Measurements from ENCODE around the gene DNAJB12.
A peak's percentile ranks its signal among the peaks of the same experiment; 100 is the strongest.

DNAJB12 gene

GRCh38 chr10:72329290-72330068 is 25.2 kb downstream of the DNAJB12 start:
- peak overlapping the region in 1 of 2 experiments; percentile 61; a peak in 1 of 4 replicates for H3K4me3 ChIP-seq (ENCODE audit: low read depth in 1 of 2, low read length in 2 of 2)

GRCh38 chr10:72328829-72329204 is 25.9 kb downstream of the DNAJB12 start:
- ATAC-seq (ENCODE audit: insufficient read depth, low read depth) (peak; percentile 41), DNase-seq (peak; percentile 83)
- Histone ChIP-seq H3K79me2 (ENCODE audit: insufficient read depth, low read length) (peaks cover 38% of the 10 kb centered on the region), H3K27ac (ENCODE audit: low read length) (peak overlapping the region; percentile 88), H3K4me3 (ENCODE audit: low read depth in 1 of 2, low read length in 2 of 2) (peak overlapping the region in 1 of 2 experiments; percentile 61; a peak in 2 of 4 replicates), H2AFZ (ENCODE audit: low read depth, low read length) (no peak overlapping the region), H3K36me3 (ENCODE audit: insufficient read depth, low read length) (peaks cover 8% of the 10 kb centered on the region; the same call in 1 of the 2 replicates), H3K4me2 (ENCODE audit: insufficient read depth, low read length) (peak overlapping the region; percentile 64), H3K27me3 (ENCODE audit: insufficient read depth, low read length, poor library complexity) (no peaks in the 10 kb centered on the region), H3K9ac (ENCODE audit: low read depth, low read length) (peak overlapping the region; percentile 62), H4K20me1 (ENCODE audit: insufficient read depth, low read length) (no peaks in the 10 kb centered on the region; the same call in 1 of the 2 replicates), H3K4me1 (ENCODE audit: insufficient read depth, low read length) (peaks cover 84% of the 10 kb centered on the region), H3K9me3 (ENCODE audit: insufficient read depth, low read length, severe bottlenecking) (no peaks in the 10 kb centered on the region)
- TF ChIP-seq EZH2 (IDR thresholded peaks at IDR 0.05; ENCODE audit: borderline replicate concordance, low read depth, low read length, severe bottlenecking): no peak
- TF ChIP-seq CTCF (IDR thresholded peaks at IDR 0.05; ENCODE audit: borderline replicate concordance, extremely low read depth, low read length, poor library complexity, severe bottlenecking): no peak

More at GRCh38 chr10:72329290-72330068, 25.2 kb downstream of the DNAJB12 start:
- Histone ChIP-seq H2AFZ (ENCODE audit: low read depth, low read length) (no peak overlapping the region), H3K27me3 (ENCODE audit: insufficient read depth, low read length, poor library complexity) (no peaks in the 10 kb centered on the region), H3K27ac (ENCODE audit: low read length) (peak overlapping the region; percentile 88), H3K79me2 (ENCODE audit: insufficient read depth, low read length) (peaks cover 38% of the 10 kb centered on the region), H3K4me2 (ENCODE audit: insufficient read depth, low read length) (peak overlapping the region; percentile 64), H3K36me3 (ENCODE audit: insufficient read depth, low read length) (peaks cover 8% of the 10 kb centered on the region; the same call in 1 of the 2 replicates), H3K4me1 (ENCODE audit: insufficient read depth, low read length) (peaks cover 86% of the 10 kb centered on the region), H3K9me3 (ENCODE audit: insufficient read depth, low read length, severe bottlenecking) (no peaks in the 10 kb centered on the region), H4K20me1 (ENCODE audit: insufficient read depth, low read length) (no peaks in the 10 kb centered on the region; the same call in 1 of the 2 replicates), H3K9ac (ENCODE audit: low read depth, low read length) (peak overlapping the region; percentile 62)
- no peak for TF ChIP-seq CTCF (IDR thresholded peaks at IDR 0.05; ENCODE audit: borderline replicate concordance, extremely low read depth, low read length, poor library complexity, severe bottlenecking)
- ATAC-seq (ENCODE audit: insufficient read depth, low read depth): no peak
- peak; percentile 33 for DNase-seq

GRCh38 chr10:72328045-72328828 is 26.5 kb downstream of the DNAJB12 start:
- peak overlapping the region; percentile 62 for H3K9ac ChIP-seq (ENCODE audit: low read depth, low read length)
- TF ChIP-seq CTCF (IDR thresholded peaks at IDR 0.05; ENCODE audit: borderline replicate concordance, extremely low read depth, low read length, poor library complexity, severe bottlenecking) (peak; percentile 64), EZH2 (IDR thresholded peaks at IDR 0.05; ENCODE audit: borderline replicate concordance, low read depth, low read length, severe bottlenecking) (no peak)
- peak; percentile 58 for DNase-seq
- peaks cover 35% of the 10 kb centered on the region for H3K79me2 ChIP-seq (ENCODE audit: insufficient read depth, low read length)
- H3K27me3 ChIP-seq (ENCODE audit: insufficient read depth, low read length, poor library complexity): no peaks in the 10 kb centered on the region
- peaks cover 84% of the 10 kb centered on the region for H3K4me1 ChIP-seq (ENCODE audit: insufficient read depth, low read length)
- peaks cover 3% of the 10 kb centered on the region; the same call in 1 of the 2 replicates for H3K36me3 ChIP-seq (ENCODE audit: insufficient read depth, low read length)
- peak overlapping the region; percentile 64 for H3K4me2 ChIP-seq (ENCODE audit: insufficient read depth, low read length)
- no peak overlapping the region for H2AFZ ChIP-seq (ENCODE audit: low read depth, low read length)
- ATAC-seq (ENCODE audit: insufficient read depth, low read depth): peak; percentile 1; the same call in 2 of the 3 replicates
- H3K4me3 ChIP-seq (ENCODE audit: low read depth in 1 of 2, low read length in 2 of 2): peak overlapping the region in 1 of 2 experiments; percentile 61; a peak in 2 of 4 replicates
- no peaks in the 10 kb centered on the region for H3K9me3 ChIP-seq (ENCODE audit: insufficient read depth, low read length, severe bottlenecking)
- no peaks in the 10 kb centered on the region; the same call in 1 of the 2 replicates for H4K20me1 ChIP-seq (ENCODE audit: insufficient read depth, low read length)
- H3K27ac ChIP-seq (ENCODE audit: low read length): peak overlapping the region; percentile 88
